Measurements from ENCODE around the gene SGMS1.

DNA sequence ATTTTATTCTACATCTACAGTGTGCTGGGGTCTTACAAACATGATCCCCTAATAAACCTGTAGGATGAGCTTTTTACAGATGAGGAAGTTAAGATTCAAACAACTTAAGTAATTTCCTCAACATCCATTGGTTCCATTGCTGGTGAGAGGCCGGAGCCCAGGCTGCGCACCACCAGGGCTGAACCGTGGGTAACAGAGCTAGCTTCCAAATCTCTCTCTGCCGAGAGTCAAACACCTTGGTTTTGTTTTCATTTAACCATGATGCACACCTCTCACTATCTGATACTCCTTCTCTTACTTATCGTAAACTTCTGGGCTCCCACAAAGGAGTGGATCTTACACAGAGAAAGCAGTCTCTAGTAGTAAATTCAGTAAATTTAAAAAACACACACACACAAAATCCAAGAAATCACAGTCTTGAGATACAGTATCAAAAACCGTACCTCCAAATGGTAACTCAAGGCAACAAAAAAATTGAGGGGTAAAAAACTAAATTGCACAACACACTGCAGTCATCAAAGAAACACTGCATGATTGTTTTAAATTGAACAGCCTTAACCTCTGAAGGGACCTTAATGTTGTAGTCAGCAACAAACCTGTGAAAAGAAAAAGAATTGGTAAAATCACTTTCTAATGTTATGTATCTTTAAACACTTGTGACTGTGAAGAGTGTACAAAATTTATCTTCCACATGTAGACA lies 20.5 kb downstream of the SGMS1 start:
- no peak for TF ChIP-seq TAF1 (IDR thresholded peaks at IDR 0.05; ENCODE audit: borderline replicate concordance, low read depth, low read length)
- TF ChIP-seq POLR2A (IDR thresholded peaks at IDR 0.05; ENCODE audit: low read depth, low read length): no peak
